GM04504 (cell line): ENCODE measurements around the gene MIA2.
"Not testable (repeated sequence)": the region's sequence is repeated elsewhere in the genome, so short reads cannot be mapped to it uniquely, and the experiment has no call there.

ENCODE experiments used
- DNase-seq: peaks from one replicate; pipeline ENCODE4 v3.0.0-alpha.2; 2012; ENCODE audit warnings: low read depth

Gene MIA2

GRCh38 chr14:39342768-39343167 lies 109.1 kb downstream of the MIA2 start:
- DNase-seq: no peak

- no peak for DNase-seq
These were observed 109.9 kb downstream of the MIA2 start for GRCh38 chr14:39343614-39344013.

- DNase-seq: no peak
These were observed 117.2 kb downstream of the MIA2 start for GRCh38 chr14:39350866-39351265.

- DNase-seq: no peak
These were observed 118.0 kb downstream of the MIA2 start for GRCh38 chr14:39351708-39352107.

- not testable (repeated sequence) for DNase-seq
These were observed 125.4 kb downstream of the MIA2 start for GRCh38 chr14:39359069-39359468.

GRCh38 chr14:39360316-39360715 lies 126.6 kb downstream of the MIA2 start:
- no peak for DNase-seq

GRCh38 chr14:39361556-39361955 lies 127.8 kb downstream of the MIA2 start:
- DNase-seq: not testable (repeated sequence)

GRCh38 chr14:39364509-39364908 lies 130.8 kb downstream of the MIA2 start:
- no peak for DNase-seq

- DNase-seq: no peak
These were observed 131.6 kb downstream of the MIA2 start for GRCh38 chr14:39365354-39365753.

- DNase-seq: no peak
These were observed 133.0 kb downstream of the MIA2 start for GRCh38 chr14:39366460-39367386.

GRCh38 chr14:39367387-39367751 lies 133.7 kb downstream of the MIA2 start:
- no peak for DNase-seq

GRCh38 chr14:39368261-39368959 lies 134.7 kb downstream of the MIA2 start:
- peak; percentile 49 for DNase-seq

GRCh38 chr14:39369029-39369428 lies 135.3 kb downstream of the MIA2 start:
- no peak for DNase-seq

GRCh38 chr14:39370415-39370814 lies 136.7 kb downstream of the MIA2 start:
- DNase-seq: no peak

GRCh38 chr14:39372656-39373055 lies 138.9 kb downstream of the MIA2 start:
- no peak for DNase-seq

- peak; percentile 57 for DNase-seq
These were observed 141.1 kb downstream of the MIA2 start for GRCh38 chr14:39374851-39375250.

- DNase-seq: no peak
These were observed 143.1 kb downstream of the MIA2 start for GRCh38 chr14:39376667-39377403.

- no peak for DNase-seq
These were observed 147.7 kb downstream of the MIA2 start for GRCh38 chr14:39381366-39381765.

- DNase-seq: no peak
These were observed 148.7 kb downstream of the MIA2 start for GRCh38 chr14:39382463-39382862.

- DNase-seq: no peak
These were observed 149.4 kb downstream of the MIA2 start for GRCh38 chr14:39383026-39383660.

- DNase-seq: no peak
These were observed 150.0 kb downstream of the MIA2 start for GRCh38 chr14:39383741-39384140.

- no peak for DNase-seq
These were observed 150.5 kb downstream of the MIA2 start for GRCh38 chr14:39384177-39384576.
